K562 (cell line): ENCODE data around the gene TARBP1. TPM values are rescaled to one million over a fixed set of nuclear protein-coding genes. Genes with fewer than 3 reads are reported as not detected.

Experiments
- ATAC-seq: fragments of 200-7000 bp; cut with Tn5 transposase; 3 replicates; pipeline ENCODE4 v1.9.1; 2020; ENCODE audit warnings: moderate library complexity
- BruUV-seq: library from RNA; stranded (reverse); fragments of 400-500 nt; replicated peaks from 2 replicates; lab custom pipeline; 2021; lab: Mats Ljungman, UMichigan
- CTCF ChIA-PET: fragments of 300-600 bp; formaldehyde crosslinking; extraction: SDS; loops from one replicate; lab custom pipeline; 2021; ENCODE audit warnings: low intra/inter-chr PET ratio; lab: Yijun Ruan, JAX
- POLR2A ChIA-PET: fragments of 300-600, 350-650 bp; sonication (Branson Sonifier 250); formaldehyde crosslinking; extraction: SDS; loops from one replicate; lab custom pipeline; 2021; ENCODE audit warnings: antibody characterized with exemption, inconsistent platforms; lab: Yijun Ruan, JAX
- DNase-seq, 4 experiments: peaks; one replicate each; pipeline versions ENCODE4 v3.0.0 to v3.0.0-alpha.2; 2011 to 2018; ENCODE audit warnings: low spot score in 3 of 4, mixed read lengths in 3 of 4; ENCODE audit errors: extremely low read depth in 1 of 4
- FAIRE-seq: peaks from 2 replicates; lab custom pipeline; 2011; peaks lifted over from hg19 to GRCh38; lab: Jason Lieb, UNC
- H2AFZ ChIP-seq: 2 replicates; pipeline ENCODE4 v1.6.0; 2011; ENCODE audit warnings: low read depth, low read length, control low read depth, inconsistent platforms
- H3K27ac ChIP-seq: fragments of 200-600 bp; 3 replicates; pipeline ENCODE4 v1.8.0; 2011; ENCODE audit warnings: low read depth, mild to moderate bottlenecking, control low read depth, inconsistent platforms, low read length, moderate library complexity, mixed read lengths; ENCODE audit errors: extremely low read depth
- H3K27me3 ChIP-seq, 2 experiments: fragments of 300-600 bp in 1 of 2; 2 replicates in 1 of 2; 3 replicates in 1 of 2; pipeline versions ENCODE4 v1.6.0 to v1.8.0; 2011; ENCODE audit warnings: inconsistent platforms in 2 of 2, low read length in 2 of 2, mild to moderate bottlenecking in 1 of 2, mixed read lengths in 1 of 2, moderate library complexity in 1 of 2; ENCODE audit not compliant: control insufficient read depth in 2 of 2, insufficient read depth in 2 of 2
- H3K36me3 ChIP-seq: fragments of 300-600 bp; 3 replicates; pipeline ENCODE4 v1.8.0; 2011; ENCODE audit warnings: mild to moderate bottlenecking, low read length, inconsistent platforms; ENCODE audit not compliant: control insufficient read depth, insufficient read depth
- H3K4me1 ChIP-seq, 2 experiments: fragments of 200-600 bp in 1 of 2; replicated peaks in 1 of 2; 2 replicates in 1 of 2; 3 replicates in 1 of 2; pipeline versions ENCODE4 v1.5.1 to v1.8.0; 2011; ENCODE audit warnings: inconsistent platforms in 2 of 2, low read length in 2 of 2, mild to moderate bottlenecking in 1 of 2, mixed read lengths in 1 of 2, moderate library complexity in 1 of 2; ENCODE audit not compliant: control insufficient read depth in 2 of 2, insufficient read depth in 2 of 2
- H3K4me2 ChIP-seq: 2 replicates; pipeline ENCODE4 v1.6.1; 2011; ENCODE audit warnings: low read length, control low read depth, inconsistent platforms, mixed read lengths; ENCODE audit not compliant: insufficient read depth
- H3K4me3 ChIP-seq: fragments of 200-600 bp; sonication (generic), shearing (Covaris generic); 2 replicates; pipeline ENCODE4 v1.5.1; 2016; ENCODE audit warnings: control low read depth, inconsistent platforms
- H3K79me2 ChIP-seq: fragments of 200-600 bp; 3 replicates; pipeline ENCODE4 v1.8.0; 2011; ENCODE audit warnings: low read length, inconsistent platforms; ENCODE audit not compliant: control insufficient read depth, insufficient read depth
- H3K9ac ChIP-seq, 2 experiments: 2 replicates each; pipeline versions ENCODE4 v1.6.0 to v1.6.1; 2011; ENCODE audit warnings: low read depth in 2 of 2, low read length in 2 of 2, control low read depth in 1 of 2, inconsistent platforms in 1 of 2, mild to moderate bottlenecking in 1 of 2, mixed read lengths in 1 of 2; ENCODE audit not compliant: insufficient read depth in 1 of 2
- H3K9me1 ChIP-seq: one replicate; pipeline ENCODE4 v1.6.0; 2011; ENCODE audit warnings: inconsistent platforms, mild to moderate bottlenecking, low read length, moderate library complexity; ENCODE audit not compliant: control insufficient read depth, insufficient read depth
- H3K9me3 ChIP-seq: replicated peaks from 2 replicates; pipeline ENCODE4 v1.5.1; 2011; ENCODE audit warnings: low read depth, low read length, inconsistent platforms; ENCODE audit not compliant: control insufficient read depth, insufficient read depth
- H4K20me1 ChIP-seq: replicated peaks from 2 replicates; pipeline ENCODE4 v1.6.1; 2011; ENCODE audit warnings: low read length, inconsistent platforms, mixed read lengths; ENCODE audit not compliant: control insufficient read depth, insufficient read depth
- ATF2 ChIP-seq: sonication (generic); formaldehyde crosslinking; IDR thresholded peaks from 2 replicates; pipeline ENCODE4 v1.8.1; 2022; ENCODE audit warnings: missing genetic modification reagents
- ATF3 ChIP-seq, 2 experiments: fragments of 450-650 bp in 1 of 2; sonication (generic) in 1 of 2; formaldehyde crosslinking in 1 of 2; IDR thresholded peaks in 1 of 2; conservative IDR thresholded peaks in 1 of 2; 2 replicates each; pipeline versions ENCODE4 v1.6.1 to v1.8.1; 2016 to 2023; ENCODE audit warnings: mild to moderate bottlenecking in 2 of 2, moderate library complexity in 2 of 2, inconsistent platforms in 1 of 2, missing genetic modification reagents in 1 of 2
- BCLAF1 ChIP-seq, 2 experiments: fragments of 450-650 bp in 1 of 2; IDR thresholded peaks; 2 replicates each; pipeline ENCODE4 v1.6.1; 2011 to 2017; ENCODE audit warnings: low read depth in 2 of 2, antibody characterized with exemption in 1 of 2, borderline replicate concordance in 1 of 2, low read length in 1 of 2, mild to moderate bottlenecking in 1 of 2, mixed read lengths in 1 of 2; ENCODE audit not compliant: control insufficient read depth in 1 of 2
- DACH1 ChIP-seq: fragments of 450-650 bp; IDR thresholded peaks from 2 replicates; pipeline ENCODE4 v1.6.1; 2018; ENCODE audit not compliant: partially characterized antibody
- HBP1 ChIP-seq: fragments of 450-650 bp; formaldehyde crosslinking; IDR thresholded peaks from 2 replicates; pipeline ENCODE4 v1.4.0; 2022; ENCODE audit warnings: missing genetic modification characterization
- HNRNPH1 ChIP-seq: fragments of 200-400 bp; formaldehyde crosslinking; optimal IDR thresholded peaks from 2 replicates; pipeline ENCODE3; 2017; ENCODE audit warnings: low read depth, mild to moderate bottlenecking, low read length, moderate library complexity
- in situ Hi-C: fragments of 300-500 bp; cut with MboI; formaldehyde crosslinking; loops from 4 replicates; pipeline ENCODE4 v1.15.0; 2018; ENCODE audit warnings: inconsistent platforms, mixed read lengths
- intact Hi-C: fragments of 100-400 bp; cut with micrococcal nuclease; formaldehyde crosslinking; loops from 2 replicates; pipeline ENCODE4 v1.14.2; 2022
- polyA plus RNA-seq, 8 experiments: library from polyadenylated mRNA; depleted of rRNA in 4 of 8; stranded (reverse) in 5 of 8; unstranded in 3 of 8; fragments of >200 nt; fragmentation: Nextera tagmentation in 2 of 8; fragmentation: Illumina TruSeq in 1 of 8; extraction: Ambion mirVana in 2 of 8; extraction: Trizol in 1 of 8; gene quantifications; 2 replicates each; pipeline versions ENCODE4 v1.2.1 to v1.2.3, GENCODE V29; 2011 to 2014; ENCODE audit warnings: inconsistent platforms in 1 of 8, missing spikeins in 1 of 8
- total RNA-seq, 7 experiments: library from RNA; depleted of rRNA in 6 of 7; stranded (reverse); fragments of >200 nt in 6 of 7; fragmentation: Illumina TruSeq in 2 of 7; extraction: Trizol in 2 of 7; gene quantifications; 2 replicates each; pipeline versions ENCODE4 v1.2.1 to v1.2.3, GENCODE V29; 2011 to 2021; ENCODE audit warnings: low replicate concordance in 1 of 7

TARBP1 gene
- total and polyA plus RNA-seq, 9 of the 15 experiments (the other 6 are each of a cell fraction or from before 2014, with no cell fraction given), result 8.8 to 48.0 (median 22.9) TPM

- ChIA-PET POLR2A (interaction anchor here (1.3 kb wide), 1 partner anchor 9 kb away, joined by 3 read pairs; no protein-coding TSS in a partner anchor), CTCF (no interaction called here)
- H3K27ac ChIP-seq, result no peak overlapping the region
- H3K36me3 ChIP-seq, result peaks cover 25% of the 10 kb centered on the region; the same call in 2 of the 3 replicates
- H3K4me2 ChIP-seq, result no peak overlapping the region
- no peaks in the 10 kb centered on the region for H3K4me1 ChIP-seq
- H2AFZ ChIP-seq, result no peak overlapping the region
- no TSS peak for BruUV-seq
- FAIRE-seq (no peak), ATAC-seq (no peak), DNase-seq (no peak)
- intact Hi-C loops, result no loop called here
- no peaks in the 10 kb centered on the region for H3K79me2 ChIP-seq
- no peaks in the 10 kb centered on the region for H4K20me1 ChIP-seq
- no peaks in the 10 kb centered on the region for H3K9me1 ChIP-seq
- no peak overlapping the region for H3K4me3 ChIP-seq
- no peaks in the 10 kb centered on the region for H3K27me3 ChIP-seq
- in situ Hi-C loops, result no loop called here
- no peak for TF ChIP-seq ATF3 (IDR thresholded peaks at IDR 0.05)
- TF ChIP-seq ATF3 (CRISPR knock-in tag; conservative IDR thresholded peaks at IDR 0.05), result no peak
- TF ChIP-seq HNRNPH1, result no peak
- no peak for TF ChIP-seq HBP1 (CRISPR knock-in tag)
- TF ChIP-seq DACH1, result no peak
- TF ChIP-seq BCLAF1 (IDR thresholded peaks at IDR 0.05; ENCODE audit: borderline replicate concordance in 1 of 2, control insufficient read depth in 1 of 2, low read depth in 2 of 2, low read length in 1 of 2), result no peak
- TF ChIP-seq ATF2, result no peak
- no peaks in the 10 kb centered on the region for H3K9me3 ChIP-seq
- no peak overlapping the region for H3K9ac ChIP-seq
These were observed 9.6 kb downstream of the TARBP1 start for GRCh38 chr1:234469376-234469775.
